B cell (primary cell): ENCODE measurements around the gene CYP27B1.

Source experiments
- CTCF ChIP-seq: fragments of 200-600 bp; IDR thresholded peaks from one replicate; pipeline ENCODE4 v1.8.0; 2022; ENCODE audit warnings: antibody characterized with exemption, mild to moderate bottlenecking
- EZH2 ChIP-seq: IDR thresholded peaks from 2 replicates; pipeline ENCODE4 v1.6.1; 2012; ENCODE audit warnings: borderline replicate concordance, low read depth, mild to moderate bottlenecking, moderate library complexity, low read length; ENCODE audit not compliant: insufficient read depth, poor library complexity, severe bottlenecking

- TF ChIP-seq CTCF: no peak
- TF ChIP-seq EZH2: no peak
Observed at GRCh38 chr12:57713209-57713608, 53.7 kb downstream of the CYP27B1 start.
